Spleen (tissue), 11 donors: ENCODE data around the gene CNTN5. TPM values are rescaled to one million over a fixed set of nuclear protein-coding genes. Genes with fewer than 3 reads are reported as not detected.

Source experiments
- DNase-seq: peaks from one replicate; pipeline ENCODE4 v3.0.0-alpha.2; 2020
- H3K27ac ChIP-seq, 8 donors: fragments of 200-600 bp; sonication (generic) in 7 of 8; 1 replicate in 4 of 8; 2 replicates in 4 of 8; pipeline versions ENCODE4 v1.5.0 to v1.8.0; 2016 to 2021; ENCODE audit warnings: inconsistent platforms in 4 of 8, mild to moderate bottlenecking in 4 of 8, moderate library complexity in 1 of 8
- H3K27me3 ChIP-seq, 7 donors: fragments of 200-600 bp; sonication (generic) in 6 of 7; replicated peaks in 1 of 7; 1 replicate in 4 of 7; 2 replicates in 3 of 7; pipeline versions ENCODE4 v1.5.0 to v1.8.0; 2016 to 2021; ENCODE audit warnings: inconsistent platforms in 3 of 7, mild to moderate bottlenecking in 1 of 7
- H3K36me3 ChIP-seq, 6 donors: fragments of 200-600 bp; sonication (generic) in 5 of 6; 1 replicate in 4 of 6; 2 replicates in 2 of 6; pipeline versions ENCODE4 v1.5.0 to v1.8.0; 2016 to 2021; ENCODE audit warnings: inconsistent platforms in 2 of 6
- H3K4me1 ChIP-seq, 6 donors: fragments of 200-600 bp; sonication (generic) in 5 of 6; 1 replicate in 3 of 6; 2 replicates in 3 of 6; pipeline versions ENCODE4 v1.5.0 to v1.8.0; 2016 to 2021; ENCODE audit warnings: inconsistent platforms in 3 of 6
- H3K4me3 ChIP-seq, 8 donors: fragments of 200-600 bp; sonication (generic) in 7 of 8; 1 replicate in 4 of 8; 2 replicates in 4 of 8; pipeline versions ENCODE4 v1.5.0 to v1.8.0; 2016 to 2021; ENCODE audit warnings: inconsistent platforms in 4 of 8, mild to moderate bottlenecking in 4 of 8, moderate library complexity in 2 of 8
- H3K9me3 ChIP-seq, 8 donors: fragments of 200-600 bp; sonication (generic) in 7 of 8; 1 replicate in 4 of 8; 2 replicates in 4 of 8; pipeline versions ENCODE4 v1.5.0 to v1.8.0; 2016 to 2021; ENCODE audit warnings: inconsistent platforms in 4 of 8
- CTCF ChIP-seq, 11 experiments: fragments of 200-600 bp in 7 of 11; fragments of 450-650 bp in 4 of 11; sonication (generic) in 4 of 11; IDR thresholded peaks in 8 of 11; conservative IDR thresholded peaks in 3 of 11; 1 replicate in 7 of 11; 2 replicates in 4 of 11; pipeline versions ENCODE4 v1.4.0 to v1.8.0; 2016 to 2021; ENCODE audit warnings: antibody characterized with exemption in 11 of 11, inconsistent platforms in 4 of 11, mild to moderate bottlenecking in 1 of 11
- POLR2A ChIP-seq, 3 donors: fragments of 450-650 bp; IDR thresholded peaks; one replicate each; pipeline ENCODE4 v1.5.1; 2017; ENCODE audit warnings: antibody characterized with exemption in 3 of 3, mild to moderate bottlenecking in 1 of 3
- POLR2AphosphoS5 ChIP-seq, 3 donors: sonication (generic); formaldehyde crosslinking; IDR thresholded peaks; one replicate each; pipeline ENCODE4 v1.5.1; 2017; ENCODE audit warnings: antibody characterized with exemption in 3 of 3
- WGBS, 5 donors: extraction: QIAGEN DNeasy Blood & Tissue Kit in 3 of 5; methylation state at CpG; one replicate each; pipeline versions ENCODE4 v1.1.5 to v1.1.7; 2013 to 2018; 5-methylcytosine and 5-hydroxymethylcytosine counted together
- intact Hi-C: fragments of 100-400 bp; cut with DNase I; formaldehyde crosslinking; loops from one replicate; pipeline ENCODE4 v1.15.0; 2023; ENCODE audit warnings: low total_unique reads
- polyA plus RNA-seq, 3 donors: library from polyadenylated mRNA; stranded (reverse); fragments of 200-250 nt; gene quantifications; one replicate each; pipeline ENCODE4 v1.2.1, GENCODE V29; 2013
- total RNA-seq, 7 donors: library from RNA; depleted of rRNA in 3 of 7; stranded (reverse); fragments of >200 nt in 3 of 7; fragmentation: NEBNext Ultra II Directional in 4 of 7; extraction: Animal tissue kit (Norgen Biotek cat#: 25700) in 4 of 7; gene quantifications; one replicate each; pipeline versions ENCODE4 v1.1.0 to v1.2.1, GENCODE V29; 2016 to 2021
- donor health status: healthy with polysubstance abuse.
- donor health status: DM: no; HTN: no; CAD: no; lungs with moderate emphysema.
- donor health status: DM: no; HTN: no; CAD: no.
- donor health status: Bipolar disorder and iron deficiency.
- donor health status: healthy.
- donor health status: DM: no; HTN: no; CAD: no.
- donor health status: DM: yes; HTN: yes; CAD: no.

The CNTN5 gene
- total and polyA plus RNA-seq, 10 donors: 0.02 TPM; not detected in 8

GRCh38 chr11:99686838-99687237 lies 666.1 kb downstream of the CNTN5 start:
- WGBS, 5 donors: 50 to 83% (median 73%) methylated on average over 3 of the region's 3 CpGs
- H3K4me3 ChIP-seq: no peak overlapping the region
- TF ChIP-seq POLR2A (IDR thresholded peaks at IDR 0.05) (no peak), POLR2AphosphoS5 (IDR thresholded peaks at IDR 0.05) (no peak), CTCF (IDR thresholded peaks at IDR 0.05 in 8 of 11, conservative IDR thresholded peaks at IDR 0.05 in 3 of 11) (no peak)
- H3K4me1 ChIP-seq: no peaks in the 10 kb centered on the region
- H3K36me3 ChIP-seq: no peaks in the 10 kb centered on the region
- intact Hi-C loops: no loop called here
- peaks cover 0 to 15% (median 6%) of the 10 kb centered on the region in 8 donors for H3K9me3 ChIP-seq
- H3K27ac ChIP-seq: no peak overlapping the region
- DNase-seq: no peak
- H3K27me3 ChIP-seq: no peaks in the 10 kb centered on the region

- Histone ChIP-seq H3K4me1 (no peaks in the 10 kb centered on the region), H3K27ac (no peak overlapping the region), H3K36me3 (no peaks in the 10 kb centered on the region), H3K27me3 (no peaks in the 10 kb centered on the region), H3K9me3 (peaks cover 0 to 20% (median 10%) of the 10 kb centered on the region in 8 donors), H3K4me3 (no peak overlapping the region)
- TF ChIP-seq POLR2AphosphoS5 (IDR thresholded peaks at IDR 0.05) (no peak), CTCF (IDR thresholded peaks at IDR 0.05 in 8 of 11, conservative IDR thresholded peaks at IDR 0.05 in 3 of 11) (no peak), POLR2A (IDR thresholded peaks at IDR 0.05) (no peak)
- intact Hi-C loops: no loop called here
- DNase-seq: no peak
These were observed 666.6 kb downstream of the CNTN5 start for GRCh38 chr11:99687320-99687719.

- no peak overlapping the region for H3K4me3 ChIP-seq
These were observed 673.3 kb downstream of the CNTN5 start for GRCh38 chr11:99693941-99694492.

GRCh38 chr11:99695106-99695505 lies 674.4 kb downstream of the CNTN5 start:
- intact Hi-C loops: no loop called here
- H3K36me3 ChIP-seq: no peaks in the 10 kb centered on the region
- TF ChIP-seq POLR2AphosphoS5 (IDR thresholded peaks at IDR 0.05) (no peak), CTCF (IDR thresholded peaks at IDR 0.05 in 8 of 11, conservative IDR thresholded peaks at IDR 0.05 in 3 of 11) (no peak), POLR2A (IDR thresholded peaks at IDR 0.05) (no peak)
- H3K9me3 ChIP-seq: peaks cover 0 to 22% (median 12%) of the 10 kb centered on the region in 8 donors
- no peaks in the 10 kb centered on the region for H3K27me3 ChIP-seq
- H3K4me1 ChIP-seq: no peaks in the 10 kb centered on the region
- no peak overlapping the region for H3K27ac ChIP-seq
- DNase-seq: no peak
- no peak overlapping the region for H3K4me3 ChIP-seq

More at GRCh38 chr11:99693941-99694492, 673.3 kb downstream of the CNTN5 start:
- 74 to 85% (median 76%) methylated on average over 6 of the region's 6 CpGs for WGBS, 5 donors
- intact Hi-C loops: no loop called here
- no peaks in the 10 kb centered on the region for H3K4me1 ChIP-seq
- DNase-seq: no peak
- no peak for TF ChIP-seq POLR2A (IDR thresholded peaks at IDR 0.05)
- TF ChIP-seq POLR2AphosphoS5 (IDR thresholded peaks at IDR 0.05): no peak
- TF ChIP-seq CTCF (IDR thresholded peaks at IDR 0.05 in 8 of 11, conservative IDR thresholded peaks at IDR 0.05 in 3 of 11): no peak
- H3K27me3 ChIP-seq: no peaks in the 10 kb centered on the region
- peaks cover 0 to 26% (median 12%) of the 10 kb centered on the region in 8 donors for H3K9me3 ChIP-seq
- H3K36me3 ChIP-seq: no peaks in the 10 kb centered on the region
- H3K27ac ChIP-seq: no peak overlapping the region
